Measurements from ENCODE around the gene MECR.

MECR gene

DNA sequence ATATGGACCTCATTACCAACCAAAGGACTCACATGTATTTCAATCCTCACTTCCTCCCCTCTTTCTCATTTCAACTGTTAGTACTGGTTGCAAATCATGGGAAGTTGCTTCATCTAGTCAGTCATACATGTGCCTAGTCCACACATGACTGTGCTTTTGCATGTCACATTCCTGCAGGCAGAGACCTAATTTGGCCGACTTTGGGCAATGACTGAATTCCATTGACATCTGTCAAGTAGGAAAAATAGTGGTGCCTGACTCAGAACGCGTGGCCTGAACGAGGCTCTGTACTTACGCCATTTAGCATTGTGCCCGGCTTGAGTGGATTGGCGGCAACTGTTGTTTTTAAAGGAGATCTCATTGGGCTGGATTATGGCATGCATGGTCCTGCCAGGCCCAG is 23.6 kb upstream of the MECR start:
- no peak for DNase-seq

DNA sequence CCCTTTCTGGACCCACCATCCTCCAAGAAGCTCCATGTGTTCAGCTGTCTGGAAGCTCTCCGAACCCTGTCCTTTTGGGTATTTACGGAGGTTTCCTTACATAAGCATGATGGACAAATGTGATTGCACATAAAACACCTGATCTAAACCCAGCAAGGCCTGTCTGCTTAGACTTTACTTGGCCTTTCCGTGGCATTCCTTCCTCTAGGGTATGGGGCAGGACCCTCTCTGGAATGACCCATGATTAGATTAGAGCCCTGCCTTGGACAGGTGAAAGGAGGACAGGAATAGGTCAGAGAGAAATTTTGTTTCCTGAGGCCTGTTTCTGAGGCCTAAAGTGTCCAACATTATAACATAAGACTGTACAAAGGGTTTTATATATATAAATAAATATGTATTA is 22.4 kb upstream of the MECR start:
- no peak for DNase-seq

DNA sequence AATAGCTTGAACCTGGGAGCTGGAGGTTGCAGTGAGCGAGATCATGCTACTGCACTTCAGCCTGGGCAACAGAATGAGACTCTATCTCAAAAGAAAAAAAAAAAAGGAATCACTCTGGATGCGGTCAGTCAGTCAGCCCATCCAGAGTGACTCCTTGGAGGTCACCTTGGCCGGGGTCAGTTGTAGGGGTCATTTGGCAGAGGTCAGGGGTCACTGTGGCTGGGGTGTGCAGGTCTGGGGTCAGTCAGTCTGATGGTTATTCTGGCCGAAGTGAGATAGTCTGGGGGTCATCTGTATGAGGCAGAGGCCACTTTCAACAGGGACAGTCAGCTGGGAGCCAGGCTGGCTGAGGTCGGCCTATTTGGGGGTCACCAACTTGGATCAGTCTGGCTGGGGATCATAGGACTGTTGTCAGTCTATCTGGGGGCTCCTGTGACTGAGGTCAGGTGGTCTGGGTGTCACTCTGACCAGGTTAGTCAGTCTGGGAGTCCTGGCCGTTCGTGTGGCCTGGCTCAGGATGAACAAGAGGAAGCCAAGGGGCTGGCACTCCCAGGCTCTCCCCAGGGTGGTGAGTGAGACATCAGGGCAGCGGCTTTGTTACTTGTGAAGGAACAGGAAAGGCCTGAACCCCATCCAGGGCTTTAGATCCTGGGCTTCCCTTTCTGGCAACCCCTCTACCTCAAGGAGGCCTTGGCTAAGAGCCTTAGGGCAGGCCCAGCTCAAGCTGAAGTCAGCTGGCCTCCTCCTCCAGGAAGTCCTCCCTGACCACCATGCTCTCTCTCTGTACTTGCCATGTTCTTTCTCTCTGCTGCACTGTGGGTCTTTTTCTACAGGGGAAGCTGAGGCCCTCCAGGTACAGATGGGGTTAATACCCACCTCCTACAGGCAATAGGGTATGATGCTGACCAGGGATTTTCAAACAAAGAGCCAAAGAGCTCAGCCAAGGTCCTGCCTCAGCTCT is 20.7 kb upstream of the MECR start:
- no peak for DNase-seq

DNA sequence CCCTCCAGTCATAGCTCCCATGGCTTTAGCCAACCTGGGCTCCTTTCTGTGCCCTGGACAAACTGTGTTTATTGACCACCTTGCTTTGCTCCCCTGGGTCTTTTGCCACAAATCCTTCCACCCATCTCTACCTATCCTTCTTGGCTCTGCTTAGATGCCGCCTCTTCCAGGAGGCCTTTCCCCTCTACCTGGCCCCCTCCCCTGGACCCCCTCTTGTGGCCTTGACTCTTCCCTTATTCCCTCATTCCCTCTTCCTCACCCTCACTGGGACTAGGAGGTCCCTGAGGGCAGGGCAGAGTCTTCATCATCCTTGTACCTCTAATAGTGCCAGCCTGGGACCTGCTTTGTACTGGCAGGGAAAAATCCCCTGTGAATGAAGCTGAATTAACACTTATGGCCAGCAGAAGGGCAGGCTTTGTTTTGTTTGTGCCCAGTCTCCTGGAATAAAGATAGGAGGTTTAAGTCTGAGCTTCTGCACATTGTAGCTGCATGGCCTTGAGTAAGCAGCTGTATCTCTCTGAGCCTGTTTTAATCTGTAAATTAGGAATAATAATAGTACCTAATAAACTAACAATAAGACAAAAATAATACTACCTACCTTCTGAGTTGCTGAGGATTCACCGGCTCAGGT is 19.3 kb upstream of the MECR start:
- no peak for DNase-seq

DNA sequence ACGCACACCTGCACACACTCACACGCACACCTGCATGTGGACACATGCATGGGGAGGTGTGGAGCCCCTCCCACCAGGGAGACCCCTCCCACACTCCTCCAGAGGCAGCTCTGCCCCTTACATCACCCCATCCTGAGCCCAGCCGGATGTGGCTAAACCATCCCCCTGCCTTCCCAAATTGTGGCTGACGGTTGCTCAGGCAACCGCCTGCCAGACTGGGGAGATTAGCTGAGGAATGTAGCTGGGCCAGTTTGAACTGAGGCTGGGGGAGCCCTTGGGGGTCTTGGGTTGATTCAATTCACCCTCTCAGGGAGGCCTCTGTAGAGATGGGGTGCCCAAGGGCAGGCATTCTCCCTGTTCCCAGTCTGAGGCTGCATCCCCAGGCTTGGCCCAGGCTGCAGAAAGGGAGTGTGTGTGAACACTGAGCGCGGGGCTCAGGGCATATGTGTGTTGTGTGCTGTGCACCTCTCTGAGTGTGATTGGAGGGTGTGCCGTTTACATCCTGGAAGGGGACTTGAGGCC is 18.5 kb upstream of the MECR start:
- DNase-seq: no peak

DNA sequence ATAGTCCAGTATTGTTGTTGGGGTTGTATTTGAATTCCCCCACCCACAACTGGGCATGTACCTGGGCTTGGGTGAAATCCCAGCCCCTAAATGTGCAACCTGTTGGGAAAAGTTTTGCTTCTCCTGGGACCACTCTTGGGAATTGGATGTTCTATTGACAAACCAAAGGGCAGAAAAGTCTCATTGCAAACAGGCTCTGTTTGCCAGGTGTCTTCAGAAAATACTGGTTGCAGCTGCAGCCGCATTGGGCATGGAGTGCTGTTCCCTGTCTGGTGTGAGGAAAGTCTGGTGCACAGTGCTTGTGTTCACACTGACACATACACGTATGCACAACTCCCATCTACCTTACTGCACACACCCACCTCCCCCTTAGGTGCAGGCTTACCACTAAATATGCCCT is 17.7 kb upstream of the MECR start:
- DNase-seq: no peak

DNA sequence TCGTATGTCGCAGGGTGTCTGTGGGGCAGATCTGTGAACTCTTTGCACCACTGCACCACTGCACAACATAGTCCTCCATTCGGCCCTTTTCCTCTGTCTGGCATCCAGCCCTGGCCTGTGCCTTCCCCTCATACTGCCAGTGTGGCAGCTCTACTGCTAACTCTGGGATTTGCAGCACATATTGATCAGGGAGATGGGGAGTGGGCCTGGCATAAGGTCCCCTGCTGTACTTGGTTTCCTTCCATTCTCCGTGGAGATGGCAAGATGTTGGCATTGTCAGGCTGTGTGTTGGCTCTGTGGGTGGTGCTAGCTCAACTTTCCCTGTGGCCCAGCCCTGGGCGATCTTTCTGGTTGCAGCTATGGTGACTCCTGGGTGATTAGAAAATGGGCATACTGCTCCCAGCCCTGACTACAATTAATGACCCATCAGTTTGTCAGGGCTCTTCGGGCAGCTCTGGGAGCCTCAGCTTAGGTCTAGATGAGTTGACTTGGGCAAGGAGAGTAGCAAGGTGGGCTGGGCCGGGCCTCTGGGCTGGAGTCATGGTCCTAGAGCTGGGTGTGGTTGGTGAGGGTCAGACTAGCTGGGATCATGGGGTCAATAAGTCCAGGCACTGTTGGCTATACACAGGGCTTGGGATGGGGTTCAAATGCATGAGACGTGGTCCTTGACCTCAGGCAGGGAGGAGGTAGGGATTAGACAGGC is 17.0 kb upstream of the MECR start:
- DNase-seq: no peak

DNA sequence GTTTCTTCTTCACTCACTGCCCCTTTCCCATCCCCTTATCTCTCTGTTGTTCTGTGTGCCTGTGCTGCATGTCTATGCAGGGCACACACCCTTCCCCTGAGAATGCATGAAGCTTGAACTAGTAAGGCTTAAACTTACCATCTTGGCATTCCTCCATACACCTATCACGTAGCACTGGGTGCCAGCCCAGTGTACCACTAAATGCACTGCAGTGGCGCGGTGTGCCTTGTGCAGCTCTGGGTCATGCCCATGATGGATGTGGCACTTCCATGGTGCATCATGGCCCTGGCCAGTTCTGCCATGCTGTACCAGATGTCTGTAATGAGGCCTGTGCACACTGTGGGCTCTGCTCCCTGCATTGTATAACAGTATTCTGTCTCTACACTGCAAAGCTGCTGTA is 16.3 kb upstream of the MECR start:
- no peak for DNase-seq

DNA sequence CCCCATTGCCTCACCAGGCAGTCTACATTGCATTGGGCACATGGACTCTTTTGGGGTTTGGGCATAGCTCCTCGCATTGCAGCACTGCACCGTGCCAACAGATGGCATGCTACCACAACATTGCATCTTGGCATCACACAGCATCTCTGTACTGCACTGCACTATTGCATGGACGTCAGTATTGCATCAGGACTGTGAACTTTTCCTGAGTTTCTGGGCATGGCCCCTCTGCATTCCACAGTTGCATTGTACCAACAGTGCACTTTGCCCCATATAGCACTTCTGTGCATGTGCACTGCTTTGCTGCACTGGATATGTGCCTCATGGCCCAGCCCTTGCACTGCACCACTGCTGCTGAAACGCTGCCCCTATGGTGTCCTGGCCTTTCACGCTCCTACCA is 15.1 kb upstream of the MECR start:
- DNase-seq: no peak

DNA sequence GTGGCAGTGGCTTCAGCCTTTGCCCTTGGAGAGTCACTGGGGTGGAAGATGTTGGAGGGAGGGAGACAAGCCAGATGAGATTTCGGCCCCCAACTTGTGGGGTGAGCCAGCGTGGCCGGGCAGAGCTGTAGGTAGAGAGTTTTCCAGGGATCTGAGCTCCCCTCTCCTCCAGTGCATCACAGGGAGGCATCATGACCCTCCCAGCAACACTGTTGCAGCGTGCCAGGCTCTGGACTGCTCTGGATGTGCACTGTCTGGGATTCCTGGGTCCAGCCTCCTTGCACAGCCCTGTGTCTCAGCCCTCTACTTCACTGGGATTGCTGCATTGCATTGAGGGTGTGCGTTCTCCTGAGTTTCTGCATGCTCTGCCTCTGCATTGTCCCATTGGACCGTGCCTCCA is 14.5 kb upstream of the MECR start:
- DNase-seq: no peak

DNA sequence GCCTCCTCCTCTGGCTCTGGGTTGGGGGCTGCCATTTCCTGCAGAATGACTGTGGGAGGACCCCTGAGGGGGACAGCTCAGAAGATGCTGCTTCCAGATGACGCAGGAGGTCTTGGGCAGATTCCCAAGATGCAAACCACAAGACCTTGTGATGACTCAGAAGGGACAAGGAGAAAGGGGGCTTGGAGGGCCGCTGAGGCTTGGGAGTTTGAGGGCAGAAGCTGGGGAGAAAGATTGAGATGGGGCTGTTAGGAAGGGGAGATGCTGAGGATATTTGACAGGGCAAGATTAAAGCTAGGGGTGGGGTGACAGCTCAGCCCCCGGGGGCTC is 13.1 kb upstream of the MECR start:
- no peak for DNase-seq

DNA sequence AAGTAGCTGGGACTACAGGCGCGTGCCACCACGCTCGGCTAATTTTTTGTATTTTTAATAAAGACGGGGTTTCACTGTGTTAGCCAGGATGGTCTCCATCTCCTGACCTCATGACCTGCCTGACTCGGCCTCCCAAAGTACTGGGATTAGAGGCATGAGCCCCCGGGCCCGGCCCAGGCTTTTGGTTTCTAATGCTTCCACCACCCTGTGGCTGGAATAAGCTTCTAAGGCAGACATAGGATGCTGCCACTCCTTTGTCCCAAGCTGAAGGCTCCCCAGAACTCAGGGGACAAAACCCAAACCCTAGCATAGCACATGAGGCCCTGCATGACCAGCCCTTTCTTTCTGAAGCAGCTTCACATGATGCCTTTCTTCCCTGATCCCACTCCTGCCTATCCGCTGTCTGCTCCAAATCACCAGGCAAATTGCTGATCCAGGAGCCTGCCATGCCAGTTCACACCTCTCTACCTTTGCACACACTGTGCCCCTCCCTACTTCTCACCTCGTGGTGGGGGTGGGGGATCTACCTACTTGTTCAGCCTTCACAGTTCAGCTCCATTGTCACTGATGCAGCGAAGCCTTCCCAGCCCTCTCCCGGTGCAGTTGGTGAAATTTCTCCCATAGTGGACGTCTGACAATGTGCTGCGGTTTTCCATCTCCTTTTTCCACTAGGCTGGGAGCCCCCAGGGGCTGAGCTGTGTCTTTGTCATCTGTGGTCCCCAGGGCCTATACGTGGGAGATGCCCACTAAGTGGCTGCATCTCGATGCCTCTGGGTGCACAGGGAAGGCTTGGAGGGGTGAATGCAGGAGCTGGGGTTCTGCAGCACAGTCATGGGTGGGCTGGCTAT is 12.5 kb upstream of the MECR start:
- DNase-seq: no peak

DNA sequence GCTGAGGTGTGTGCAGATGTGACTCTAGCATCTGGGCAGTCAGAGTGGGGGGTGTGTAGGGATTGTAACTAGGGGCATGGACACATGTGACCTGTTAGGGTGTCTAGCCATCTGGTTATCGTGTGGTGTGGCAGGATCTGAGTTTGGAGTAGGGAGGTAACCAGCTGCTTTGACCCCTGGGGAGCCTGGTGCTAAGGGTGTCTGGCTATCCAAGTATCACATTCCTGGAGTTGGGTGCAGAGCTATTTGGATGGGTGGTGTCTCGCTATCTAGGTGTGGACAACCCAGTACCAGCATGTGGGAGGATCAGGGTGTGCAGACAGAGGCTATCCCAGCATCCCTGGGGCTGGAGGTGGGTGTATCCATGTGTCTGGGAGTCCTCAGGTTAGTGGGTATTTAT is 10.3 kb upstream of the MECR start:
- no peak for DNase-seq

DNA sequence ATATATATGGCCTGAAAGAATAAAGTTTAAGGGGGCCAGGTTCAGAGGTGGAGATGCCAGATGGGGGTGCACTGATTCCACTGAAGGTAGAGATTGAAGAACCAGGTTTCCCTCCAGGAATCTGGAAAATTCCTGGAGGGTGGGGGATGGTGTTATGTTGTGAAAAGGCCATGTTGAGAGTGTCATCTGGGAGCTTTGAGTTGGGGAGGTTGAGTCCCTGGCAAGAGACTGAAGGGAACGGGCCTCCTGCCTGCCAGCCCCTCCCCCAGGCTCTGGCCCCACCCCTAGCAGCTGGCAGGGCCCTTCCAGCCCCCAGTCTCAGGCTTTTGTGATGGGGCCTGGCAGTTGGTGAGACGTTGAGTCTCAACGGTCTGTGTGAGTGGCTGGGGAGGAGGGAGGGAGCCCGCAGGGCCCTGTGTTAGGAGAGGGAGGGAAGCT is 9.7 kb upstream of the MECR start:
- DNase-seq: no peak

DNA sequence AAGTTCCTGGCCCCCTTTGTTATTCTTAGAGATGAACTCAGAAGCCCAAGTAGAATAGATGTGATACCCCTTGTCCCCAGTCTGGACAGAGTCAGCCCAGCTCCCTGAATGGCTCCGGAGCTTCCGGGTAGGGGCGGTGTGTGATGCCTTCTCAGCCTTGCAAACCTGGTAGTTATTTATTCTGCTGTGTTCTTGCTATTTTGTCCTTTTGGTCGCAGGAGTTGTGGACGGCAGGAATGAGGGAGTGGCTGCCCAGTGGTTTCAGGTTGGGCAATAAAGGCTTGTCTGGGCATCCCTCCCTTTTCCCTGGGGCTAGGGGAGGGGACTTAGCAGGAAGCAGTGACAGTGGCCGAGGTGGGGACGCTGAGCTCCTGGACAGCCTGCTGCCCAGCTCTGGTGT is 8.4 kb upstream of the MECR start:
- DNase-seq: no peak

DNA sequence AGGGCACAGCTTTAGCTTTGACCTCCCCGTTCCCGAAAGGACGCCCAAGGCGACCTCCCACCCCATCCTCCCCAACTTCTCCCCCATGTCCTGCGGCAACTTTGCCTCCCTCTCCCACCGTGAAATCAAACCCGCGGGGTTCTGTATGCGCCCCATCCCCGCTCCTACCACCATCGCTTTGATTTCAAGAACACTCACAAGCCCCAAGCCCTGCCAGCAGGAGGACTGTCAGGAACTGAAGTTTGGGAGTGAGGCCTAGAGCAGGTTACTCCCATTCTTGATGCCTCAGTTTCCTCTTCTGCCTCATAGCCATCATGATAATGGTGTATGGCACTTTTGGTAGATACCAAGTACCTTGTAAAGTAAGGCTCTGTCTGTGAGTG is 7.9 kb upstream of the MECR start:
- no peak for DNase-seq

DNA sequence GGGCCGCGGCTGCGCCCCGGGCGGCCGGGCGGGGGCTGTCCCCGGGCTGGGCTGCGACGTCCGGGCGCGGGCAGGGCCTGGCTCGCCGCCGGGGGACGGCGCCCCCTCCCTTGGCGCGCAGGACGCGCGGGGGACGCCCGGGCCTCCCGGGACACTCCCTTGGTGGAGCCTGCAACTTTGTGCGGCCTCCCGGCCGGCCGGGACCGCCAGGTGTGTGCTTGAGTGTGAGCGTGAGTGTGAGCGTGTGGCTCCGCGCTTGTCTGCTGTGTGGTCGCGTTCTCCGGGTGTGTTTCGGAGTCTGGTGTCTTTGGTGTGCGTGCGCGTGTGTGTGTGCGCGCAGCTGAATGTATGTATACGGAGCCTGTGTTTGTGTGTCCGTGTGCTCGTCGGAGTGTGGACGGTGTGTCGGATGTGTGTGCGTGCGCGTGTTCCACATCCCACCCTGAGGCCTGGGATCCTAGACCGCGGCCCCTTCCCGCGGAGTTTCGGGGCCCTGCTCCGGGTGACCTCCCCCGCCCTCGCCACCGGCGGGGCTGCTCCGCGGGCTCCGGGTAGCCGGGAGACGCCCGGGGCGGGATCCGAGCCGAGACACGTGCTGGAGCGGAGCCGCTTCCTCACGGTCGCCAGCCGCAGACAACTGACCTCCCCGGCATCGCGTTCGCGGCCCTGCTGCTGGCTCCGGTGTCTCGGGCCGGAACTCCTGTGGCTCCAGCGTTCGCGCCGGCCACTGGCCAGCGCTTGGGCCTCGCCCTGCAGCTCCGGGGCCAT is 7.3 kb upstream of the MECR start:
- no peak for DNase-seq

DNA sequence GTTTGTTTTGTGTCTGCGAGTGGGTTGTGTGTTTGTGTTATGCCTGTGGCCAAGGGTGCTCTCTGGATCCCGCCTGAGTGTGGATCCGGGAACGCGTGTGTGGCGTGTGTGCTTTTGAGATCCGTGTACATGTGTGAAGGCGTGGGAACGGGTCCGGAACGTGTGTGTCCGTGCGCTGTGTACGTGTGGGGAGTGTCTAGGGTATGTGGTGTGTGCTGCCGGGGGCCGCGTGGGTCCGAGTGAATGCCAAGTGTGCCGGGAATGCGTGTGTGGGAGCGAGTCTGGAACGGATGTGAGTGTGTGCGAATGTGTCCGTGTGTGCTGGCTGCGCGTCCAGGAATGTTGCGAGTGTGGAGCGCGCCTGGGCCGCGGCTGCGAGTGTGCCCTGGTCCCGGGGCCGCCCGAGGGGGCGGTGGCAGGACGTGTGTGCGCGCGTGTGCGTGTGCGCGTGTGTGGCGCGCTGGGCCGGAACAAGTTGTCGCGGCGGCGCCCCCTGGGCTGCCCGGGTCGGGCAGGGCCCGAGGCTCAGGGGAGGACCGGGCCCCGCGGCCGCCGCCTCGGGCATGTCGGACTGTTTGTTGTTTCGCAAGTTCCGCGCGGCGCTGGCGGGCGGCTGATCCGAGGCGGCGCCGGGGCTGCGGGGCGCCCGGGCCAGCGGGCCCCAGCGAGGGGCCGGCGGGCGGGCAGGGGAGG is 6.5 kb upstream of the MECR start:
- DNase-seq: no peak

DNA sequence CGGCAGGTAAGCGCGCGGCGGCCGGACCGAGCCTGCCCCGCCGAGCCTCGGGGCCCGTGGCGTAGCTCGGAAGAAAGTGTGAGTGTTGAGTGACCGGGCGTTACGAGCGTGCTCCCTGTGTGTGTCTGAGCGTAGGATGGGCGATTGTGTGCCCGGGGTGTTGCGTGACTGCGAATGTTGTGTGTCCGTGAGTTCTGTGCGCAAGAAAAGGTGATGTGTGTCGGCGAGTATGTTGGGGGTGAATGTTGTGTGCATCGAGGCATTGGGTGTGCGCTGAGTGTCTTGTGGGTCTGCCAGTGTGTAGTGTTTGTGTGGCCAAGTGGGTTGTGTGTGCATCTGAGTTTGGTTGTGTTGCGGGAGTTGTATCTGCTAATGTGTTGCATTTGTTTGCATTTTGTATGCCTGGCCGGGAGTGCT is 6.0 kb upstream of the MECR start:
- no peak for DNase-seq

DNA sequence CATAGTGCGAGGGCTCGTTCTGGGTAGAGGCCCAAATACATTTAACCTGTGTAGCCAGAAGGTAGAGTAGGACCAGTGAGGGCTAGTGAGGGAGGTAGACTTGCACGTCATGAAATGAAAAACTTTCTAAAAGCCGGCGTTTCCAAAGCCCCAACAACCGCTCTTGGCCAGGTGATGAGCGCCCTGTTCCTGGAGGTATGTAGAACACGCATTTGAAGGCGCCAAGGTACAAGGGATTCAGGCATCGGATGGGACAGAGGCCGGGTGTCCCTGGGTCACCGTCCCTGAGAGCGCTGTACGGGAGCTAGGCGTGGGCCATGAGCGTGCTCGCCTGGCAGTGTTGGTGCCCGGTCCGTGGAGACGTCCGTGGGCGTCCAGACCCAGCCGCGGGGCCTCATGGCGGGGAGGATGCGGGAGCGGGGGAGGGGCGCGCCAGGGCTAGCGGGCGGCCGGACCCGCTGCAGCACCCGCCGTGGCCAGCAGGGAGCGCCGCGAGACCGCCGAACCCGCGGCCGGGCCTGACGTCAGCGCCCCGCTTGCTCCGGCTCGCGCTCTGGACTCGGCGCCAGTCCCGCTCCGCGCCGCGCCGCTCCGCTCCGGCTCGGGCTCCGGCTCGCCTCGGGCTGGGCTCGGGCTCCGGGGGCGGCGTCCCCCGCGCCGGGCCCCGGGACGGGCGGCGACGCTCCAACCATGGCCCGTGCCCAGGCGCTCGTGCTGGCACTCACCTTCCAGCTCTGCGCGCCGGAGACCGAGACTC is 5.4 kb upstream of the MECR start, which contains the start of gene PTPRU:
Gene PTPRU, plus strand, starts transcription at position 568 of the 757 bp plus-strand sequence. Its CDS starts 123 bp downstream, at position 691.
- peak; percentile 76 for DNase-seq

Data from activated gamma-delta T cell treated with Interleukin-2 at 50 U/mL for 16 hours (primary cell).